Measurements from ENCODE around the gene CAND2.
"Not testable (repeated sequence)": the region's sequence is repeated elsewhere in the genome, so short reads cannot be mapped to it uniquely, and the experiment has no call there.

The CAND2 gene

DNA sequence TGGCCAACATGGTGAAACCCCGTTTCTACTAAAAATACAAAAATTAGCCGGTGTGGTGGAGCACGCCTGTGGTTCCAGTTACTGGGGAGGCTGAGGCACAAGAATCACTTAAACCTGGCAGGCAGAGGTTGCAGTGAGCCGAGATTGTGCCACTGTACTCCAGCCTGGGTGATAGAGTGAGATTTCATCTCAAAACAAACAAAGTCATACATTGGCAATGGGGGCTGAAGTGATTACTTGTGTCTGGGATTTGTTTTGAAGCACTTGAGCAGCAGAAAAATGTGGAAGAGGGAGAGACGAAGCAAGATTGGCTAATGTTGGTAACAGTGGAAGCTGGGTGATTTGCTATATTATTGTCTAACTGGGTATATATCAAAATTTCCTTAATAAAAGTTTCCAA is 24.0 kb upstream of the CAND2 start:
- no peak for DNase-seq

DNA sequence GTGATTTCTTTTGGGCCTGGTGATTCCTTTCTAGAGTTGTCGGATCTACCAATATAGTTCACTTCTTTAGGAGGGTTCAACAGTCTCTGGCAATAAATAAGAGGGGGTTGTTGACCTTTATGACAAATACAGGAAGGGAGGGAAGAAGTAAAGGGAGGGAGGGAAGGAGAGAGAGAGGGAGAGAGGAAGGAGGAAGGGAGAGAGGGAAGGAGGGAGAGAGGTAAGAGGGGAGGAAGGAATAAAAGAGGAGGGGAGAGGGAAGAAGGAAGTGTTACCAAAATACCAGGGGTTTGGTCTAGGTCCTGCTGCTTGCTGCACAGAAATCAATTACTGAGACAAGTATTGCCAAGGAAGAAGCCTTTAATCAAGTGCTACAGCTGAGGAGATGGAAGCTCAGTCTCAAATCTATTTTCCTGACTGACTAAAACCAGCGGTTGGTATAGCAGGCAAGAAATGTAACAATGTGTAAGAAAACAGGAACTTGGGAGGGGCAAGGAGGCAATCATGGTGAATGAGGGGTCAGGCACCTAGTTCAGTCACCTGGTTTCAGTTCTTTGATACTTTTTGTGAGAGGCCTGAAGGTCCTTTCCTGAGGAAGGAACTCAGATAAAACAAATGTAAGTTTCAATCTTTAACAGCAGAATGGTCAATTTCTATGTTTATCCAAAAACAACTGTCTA is 23.3 kb upstream of the CAND2 start:
- no peak for DNase-seq

DNA sequence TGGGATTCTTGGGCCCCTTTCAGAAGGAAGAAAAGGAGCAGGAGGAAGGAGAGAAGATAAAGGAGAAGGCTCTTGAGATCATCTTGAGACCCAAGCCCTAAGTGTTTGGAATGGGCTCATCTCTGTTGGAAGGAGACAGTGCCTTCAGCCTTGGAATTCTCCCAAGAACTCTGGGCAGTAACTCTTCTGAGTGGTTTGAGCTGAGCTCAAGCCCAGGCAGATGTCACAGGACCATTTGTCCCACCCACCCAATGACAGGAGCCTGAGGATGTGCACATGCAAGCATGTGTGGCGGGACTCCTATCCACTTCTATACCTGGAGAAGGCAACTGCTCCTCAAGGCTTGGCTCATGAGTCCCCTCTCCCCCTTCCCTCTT is 22.8 kb upstream of the CAND2 start:
- no peak for DNase-seq

DNA sequence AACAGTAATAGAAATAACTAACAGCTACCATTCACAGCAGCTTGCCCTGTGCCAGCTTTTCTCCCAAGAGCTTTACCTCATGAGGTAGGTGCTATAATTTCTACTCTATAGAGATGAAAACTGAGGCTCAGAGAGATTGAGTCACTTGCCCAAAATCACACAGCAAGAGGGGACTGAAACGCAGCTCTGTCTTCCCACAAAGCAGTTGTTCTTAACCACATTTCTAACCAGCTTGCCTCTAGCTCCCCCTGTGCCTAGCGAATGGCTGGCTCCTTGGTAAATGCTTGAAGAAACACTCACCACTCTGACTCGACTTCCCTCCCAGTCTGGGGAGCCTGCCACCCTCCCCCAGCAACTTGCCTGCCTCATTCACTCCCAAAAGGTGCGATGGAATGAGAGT is 21.9 kb upstream of the CAND2 start:
- no peak for DNase-seq

DNA sequence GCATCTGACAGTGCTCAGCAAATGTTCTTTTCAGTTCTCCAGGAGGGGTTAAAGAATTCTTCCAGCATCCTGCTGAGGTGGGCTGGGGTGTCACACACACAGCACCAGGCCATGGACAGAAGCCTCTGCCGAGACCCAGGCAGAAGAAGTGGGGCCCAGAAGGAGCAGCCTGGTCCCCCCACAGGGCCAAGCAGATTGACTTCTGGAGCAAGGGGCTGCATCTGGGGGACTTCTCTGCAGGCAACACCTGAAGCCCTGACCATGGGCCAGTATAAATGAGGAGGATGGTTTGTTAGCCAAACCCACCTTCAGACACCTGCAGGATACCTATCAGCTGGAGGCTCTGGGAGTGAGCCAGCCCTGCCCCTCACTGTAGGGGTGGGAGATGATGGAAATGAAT is 21.3 kb upstream of the CAND2 start:
- no peak for DNase-seq

DNA sequence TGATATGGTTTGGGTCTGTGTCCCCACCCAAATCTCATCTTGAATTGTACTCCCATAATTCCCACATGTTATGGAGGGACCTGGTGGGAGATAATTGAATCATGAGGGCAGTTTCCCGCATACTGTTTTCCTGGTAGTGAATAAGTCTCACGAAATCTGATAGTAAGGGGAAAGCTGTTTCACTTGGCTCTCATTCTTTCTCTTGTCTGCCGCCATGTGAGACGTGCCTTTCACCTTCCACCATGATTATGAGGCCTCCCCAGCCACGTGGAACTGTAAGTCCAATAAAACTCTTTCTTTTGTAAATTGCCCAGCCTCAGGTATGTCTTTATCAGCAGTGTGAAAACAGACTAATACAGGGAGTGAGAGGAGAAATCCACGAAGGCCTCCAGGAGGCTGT is 20.5 kb upstream of the CAND2 start:
- not testable (repeated sequence) for DNase-seq

DNA sequence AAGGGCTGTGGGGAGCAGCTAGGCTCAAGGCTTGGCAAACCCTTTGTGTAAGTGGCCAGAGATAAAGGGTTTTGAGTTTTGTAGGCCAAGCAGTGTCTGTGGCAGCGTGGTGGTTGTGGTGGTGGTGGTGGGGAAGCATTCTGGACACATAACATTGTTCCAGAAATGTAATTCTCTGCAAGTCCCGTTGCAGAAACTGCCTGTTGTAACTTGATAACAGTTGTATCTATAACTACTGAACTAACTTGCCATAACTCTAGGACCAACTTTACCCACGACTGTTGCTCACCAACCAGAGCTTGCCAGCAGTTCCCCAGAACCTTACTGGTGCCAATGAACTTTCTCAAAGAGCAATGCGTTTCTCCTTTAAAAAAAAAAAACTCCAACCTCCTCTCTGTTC is 19.3 kb upstream of the CAND2 start:
- no peak for DNase-seq

DNA sequence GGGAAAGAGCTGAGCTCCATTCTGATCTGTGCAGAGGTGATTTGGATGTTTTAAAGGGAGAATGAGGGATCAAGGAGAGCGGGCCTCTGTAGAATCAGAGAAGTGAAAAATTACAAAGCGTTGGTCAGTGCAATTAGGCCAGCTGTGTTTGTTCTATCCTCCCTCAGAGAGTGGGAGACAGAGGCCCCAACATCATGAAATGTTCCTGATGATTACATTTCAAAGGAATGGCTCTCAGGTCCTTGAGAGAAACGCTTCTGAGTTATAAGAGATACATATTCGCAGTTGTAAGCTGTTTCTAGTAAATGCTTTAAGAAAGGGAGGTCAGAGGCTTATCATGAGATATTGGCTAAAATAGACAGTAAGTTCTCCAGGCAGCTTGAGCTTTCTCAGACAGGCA is 15.7 kb upstream of the CAND2 start:
- no peak for DNase-seq

DNA sequence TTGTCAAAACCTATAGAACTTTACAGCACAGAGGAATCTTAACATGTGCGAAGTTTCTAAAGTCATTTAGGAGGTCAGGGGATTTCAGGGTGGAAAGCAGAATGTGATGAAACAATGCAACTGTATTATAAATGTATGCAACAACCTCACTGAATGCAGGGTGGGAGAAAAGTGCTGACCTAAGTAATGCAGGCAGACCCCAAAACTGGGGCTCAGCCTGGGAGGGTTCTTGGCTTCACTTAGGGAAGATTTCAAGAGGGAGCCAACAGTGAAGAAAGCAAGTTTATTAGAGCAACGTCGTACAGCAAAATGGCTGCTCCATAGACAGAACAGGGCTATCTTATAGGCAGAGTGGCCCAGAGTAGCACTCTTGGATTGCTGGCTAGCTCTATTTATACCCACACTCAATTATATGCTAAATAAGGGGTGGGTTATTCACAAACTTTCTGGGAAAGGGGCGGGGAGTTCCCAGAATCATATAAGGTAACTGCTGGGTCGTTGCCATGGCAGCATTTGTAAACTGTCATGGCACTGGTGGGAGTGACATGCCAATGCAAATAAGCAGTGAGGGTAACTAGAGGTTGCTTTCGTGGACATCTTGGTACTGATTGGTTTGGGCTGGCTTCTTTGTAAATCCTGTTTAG is 14.2 kb upstream of the CAND2 start:
- DNase-seq: no peak

DNA sequence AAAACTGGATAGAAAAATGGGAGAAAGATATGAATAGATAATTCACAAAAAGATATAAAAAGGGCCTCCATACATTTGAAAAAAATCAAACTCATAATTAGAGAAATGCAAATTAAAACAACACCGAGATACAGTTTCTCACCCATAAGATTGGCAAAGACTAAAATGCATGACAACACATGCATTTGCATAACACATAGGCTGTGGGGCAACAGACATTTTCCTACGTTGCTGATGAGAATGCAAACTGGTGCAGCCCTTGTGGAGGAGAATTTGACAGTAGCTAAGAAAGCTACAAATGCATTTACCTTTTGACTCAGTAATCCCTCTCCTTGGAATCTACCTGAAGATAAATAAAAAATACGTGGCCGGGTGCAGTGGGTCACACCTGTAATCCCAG is 11.4 kb upstream of the CAND2 start:
- DNase-seq: no peak

DNA sequence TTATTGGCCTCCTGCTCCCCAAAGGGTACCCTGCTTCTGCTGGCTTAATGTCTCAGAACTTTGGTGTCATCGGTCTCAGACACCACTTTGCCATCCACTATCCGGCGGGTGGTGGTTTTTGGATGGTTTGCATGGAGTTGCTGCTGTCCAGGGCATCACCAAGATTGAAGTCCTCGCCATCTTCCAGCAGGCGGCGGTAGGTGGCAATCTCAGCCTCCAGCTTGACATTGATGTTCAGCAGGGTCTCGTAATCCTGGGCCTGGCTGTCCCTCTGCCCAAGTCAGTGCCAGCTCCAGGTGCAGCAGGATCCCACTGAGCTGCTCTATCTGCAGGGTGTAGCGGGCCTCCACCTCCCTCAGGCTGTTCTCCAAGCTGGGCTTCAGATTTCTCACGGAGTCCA is 9.1 kb upstream of the CAND2 start:
- not testable (repeated sequence) for DNase-seq

DNA sequence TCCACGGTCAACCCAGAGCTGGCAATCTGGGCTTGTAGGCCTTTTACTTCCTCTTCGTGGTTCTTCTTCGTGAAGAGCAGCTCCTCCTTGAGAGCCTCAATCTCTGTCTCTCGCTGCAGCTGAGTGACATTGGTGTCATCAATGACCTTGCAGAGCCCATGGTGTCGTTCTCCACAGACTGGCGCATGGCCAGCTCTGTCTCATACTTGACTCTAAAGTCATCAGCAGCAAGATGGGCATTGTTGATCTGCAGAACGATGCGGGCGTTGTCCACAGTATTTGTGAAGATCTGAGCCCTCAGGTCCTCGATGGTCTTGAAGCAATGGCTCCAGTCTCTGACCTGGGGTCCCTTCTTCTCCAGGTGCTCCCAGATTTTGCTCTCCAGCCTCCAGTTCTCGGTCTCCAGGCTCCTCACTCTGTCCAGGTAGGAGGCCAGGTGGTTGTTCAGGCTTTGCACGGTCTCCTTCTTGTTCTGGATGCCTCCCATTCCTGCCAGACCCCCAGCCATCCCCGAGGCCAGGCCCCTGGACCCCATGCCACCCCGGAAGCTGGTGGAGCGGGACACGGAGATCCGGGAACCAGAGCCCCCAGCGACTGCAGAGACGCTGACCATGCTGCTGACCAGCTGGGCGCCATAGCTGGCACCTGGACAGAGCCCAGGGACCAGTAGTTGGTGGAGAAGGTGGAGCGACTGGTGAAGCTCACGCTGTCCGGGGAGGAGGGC is 8.4 kb upstream of the CAND2 start:
- DNase-seq: not testable (repeated sequence)

DNA sequence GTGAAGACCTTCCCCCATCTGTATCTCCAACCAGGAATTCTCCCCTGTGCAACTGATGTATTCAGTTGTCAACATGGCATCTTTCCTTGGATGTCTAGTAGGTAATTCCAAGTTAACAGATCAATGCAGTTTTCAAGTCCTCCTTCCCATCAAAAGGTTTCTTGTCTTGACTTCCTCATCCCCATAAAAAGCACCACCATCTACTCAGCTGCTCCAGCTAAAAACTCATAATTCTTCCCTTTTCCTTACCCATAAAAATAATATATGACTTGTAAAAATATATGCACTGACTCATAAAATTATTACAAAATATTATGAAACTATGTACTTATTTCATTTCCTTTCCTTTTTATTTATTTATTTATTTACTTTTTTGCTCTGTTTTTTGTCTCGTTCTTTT is 5.0 kb upstream of the CAND2 start:
- DNase-seq: no peak

DNA sequence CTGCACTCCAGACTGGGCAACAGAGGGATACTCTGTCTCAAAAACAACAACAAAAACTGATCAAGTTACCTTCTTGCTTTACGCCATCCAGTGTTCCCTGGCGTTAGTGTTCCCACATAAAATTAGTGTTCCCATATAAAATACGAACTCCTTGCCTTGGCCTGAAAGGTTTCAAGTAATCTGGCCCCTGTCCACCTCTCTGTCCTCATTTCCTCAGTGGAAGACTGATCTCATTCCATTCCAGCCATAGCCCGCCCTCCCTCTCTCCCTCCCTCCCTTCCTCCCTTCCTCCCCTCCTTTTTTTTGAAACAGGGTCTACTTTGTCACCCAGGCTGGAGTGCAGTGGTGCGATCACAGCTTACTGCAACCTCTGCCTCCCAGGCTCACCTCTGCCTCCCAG is 2.8 kb upstream of the CAND2 start:
- DNase-seq: no peak

DNA sequence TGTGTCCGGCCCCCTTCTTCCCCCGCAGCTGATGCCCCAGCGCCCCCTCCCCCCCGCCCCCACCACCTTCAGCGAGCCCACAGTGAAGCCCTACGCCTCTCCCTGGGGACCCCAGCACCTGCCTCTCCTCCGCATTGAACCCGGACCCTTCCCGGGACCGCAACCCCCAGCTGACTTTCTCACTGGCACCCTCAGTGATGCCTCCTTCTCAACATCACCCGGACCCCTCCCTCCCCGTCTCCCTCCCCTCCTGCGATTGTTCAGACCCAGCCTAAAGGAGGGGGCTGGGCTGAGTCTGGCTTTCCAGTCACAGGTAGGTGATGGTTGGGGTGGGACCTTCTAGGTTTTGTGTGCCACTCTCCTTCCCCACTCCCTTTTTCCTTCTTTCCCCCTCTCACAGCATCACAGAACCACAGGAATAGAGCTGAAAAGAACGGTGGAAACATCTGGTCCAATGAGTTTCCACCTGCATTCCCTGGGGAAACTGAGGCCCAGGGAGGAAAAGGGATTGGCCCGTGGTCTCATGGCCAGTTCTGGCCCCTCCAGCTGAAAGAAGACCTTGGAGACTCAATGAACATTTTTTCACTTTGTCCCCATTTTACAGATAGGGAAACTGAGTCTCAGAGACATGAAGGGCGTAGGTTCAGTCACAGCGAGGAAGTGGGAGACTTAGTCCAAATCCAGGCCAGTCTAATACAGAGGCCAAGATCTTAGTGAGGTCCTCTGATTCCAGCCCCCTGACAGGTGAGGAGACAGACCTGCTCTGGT is 828 bp downstream of the CAND2 start:
- DNase-seq: no peak

DNA sequence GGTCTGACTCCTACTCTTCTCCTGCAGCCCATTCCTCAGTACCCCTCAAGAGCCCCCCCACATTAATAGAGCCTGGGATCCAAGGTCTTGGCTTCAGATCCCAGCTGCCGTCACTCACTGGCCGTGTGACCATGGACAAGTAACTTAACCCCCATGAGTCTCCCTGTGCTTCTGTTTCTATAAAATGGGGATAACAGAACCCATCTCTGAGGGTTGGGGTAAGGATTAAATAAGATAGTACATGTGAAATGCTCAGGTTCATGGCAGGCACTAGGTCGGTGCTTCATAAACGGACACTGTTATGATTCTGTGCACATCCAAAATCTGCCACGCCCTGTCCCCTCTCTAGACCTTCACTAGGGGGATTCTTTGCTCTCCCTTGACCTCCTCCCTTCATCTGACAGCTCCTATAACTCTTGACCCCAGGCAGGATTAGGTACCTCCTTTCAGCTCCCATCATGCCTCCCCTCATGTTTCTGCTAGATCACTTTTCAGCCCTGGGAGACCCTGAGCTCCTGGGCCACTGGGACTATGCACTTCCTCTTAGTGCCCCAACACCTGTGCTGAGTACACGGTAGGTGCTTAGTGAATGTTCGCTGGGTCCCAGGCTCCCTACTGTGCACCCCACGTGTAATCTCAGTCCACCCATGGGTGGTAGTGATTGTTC is 1.5 kb downstream of the CAND2 start:
- DNase-seq: no peak

DNA sequence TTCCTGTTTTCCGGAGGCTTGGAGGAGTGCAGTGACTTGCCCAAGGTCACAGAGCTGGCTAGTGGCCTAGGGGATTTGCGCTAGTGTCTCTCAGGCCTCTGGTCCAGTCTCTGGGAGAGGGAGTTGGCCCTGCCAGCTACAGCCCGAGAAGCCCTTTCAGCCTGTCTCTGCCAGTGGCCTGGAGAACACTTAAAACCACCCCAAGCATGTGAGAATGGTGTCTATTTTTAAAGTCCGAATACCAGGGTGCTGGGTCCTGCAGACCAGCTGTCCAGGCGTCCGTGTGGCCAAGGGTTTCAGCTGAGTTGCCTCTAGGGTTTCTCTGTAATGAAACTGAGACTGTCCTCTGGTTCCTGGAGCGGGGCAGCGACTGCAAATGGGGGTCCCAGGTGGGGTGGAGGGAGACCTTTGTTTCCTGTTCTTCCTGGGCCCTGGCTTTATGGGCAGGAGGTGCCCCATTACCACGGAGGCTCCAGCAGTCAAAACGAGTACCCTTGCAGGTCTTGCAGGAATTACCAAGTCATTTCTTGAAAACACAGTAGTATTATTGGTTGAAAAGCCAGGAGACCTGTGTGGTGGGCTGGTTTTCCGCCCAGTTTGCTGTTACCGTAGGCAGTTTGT is 2.2 kb downstream of the CAND2 start:
- DNase-seq: no peak

DNA sequence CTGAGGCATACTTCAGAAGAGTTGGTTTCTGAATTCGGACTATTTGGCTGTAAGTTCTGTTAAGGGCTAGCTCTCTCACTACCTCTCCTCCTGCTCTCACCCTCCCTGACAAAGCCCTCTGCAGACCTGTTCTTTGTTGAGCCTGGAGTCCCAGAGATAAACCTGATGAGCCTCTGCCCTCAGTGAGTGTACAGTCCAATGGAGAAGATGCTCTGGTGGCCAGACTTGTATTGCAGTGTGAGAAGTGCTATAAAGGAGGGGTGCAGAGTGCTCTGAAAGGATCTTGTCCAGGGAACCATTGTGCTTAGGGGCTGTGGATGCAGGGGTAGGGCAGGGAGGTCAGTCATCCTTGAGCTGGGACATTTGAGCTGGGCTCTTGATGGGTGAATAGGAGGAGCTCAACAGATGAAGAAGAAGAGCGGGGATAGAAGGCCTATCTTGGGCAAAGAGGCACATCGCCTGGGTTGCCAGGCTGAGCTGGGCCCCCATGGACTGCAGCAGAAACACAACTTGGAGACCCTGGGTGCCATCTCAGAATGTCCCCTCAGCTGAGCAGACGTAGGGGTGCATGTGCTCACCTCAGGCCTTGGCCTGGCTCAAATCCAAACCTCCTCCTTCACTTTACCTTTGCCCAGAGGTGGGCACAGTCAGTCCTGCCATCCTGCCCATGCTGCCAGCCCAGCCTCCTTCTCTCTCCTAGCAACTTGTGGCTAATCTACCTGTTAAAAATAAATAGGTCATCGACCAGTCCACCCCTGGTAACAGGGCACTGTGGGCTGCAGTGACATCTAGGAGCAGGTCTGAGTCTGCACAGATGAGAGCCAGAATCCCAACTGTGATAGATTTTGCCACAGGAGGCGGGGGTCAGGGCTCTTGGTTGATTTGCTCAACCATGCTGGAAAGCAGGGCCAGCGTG is 3.3 kb downstream of the CAND2 start:
- no peak for DNase-seq

DNA sequence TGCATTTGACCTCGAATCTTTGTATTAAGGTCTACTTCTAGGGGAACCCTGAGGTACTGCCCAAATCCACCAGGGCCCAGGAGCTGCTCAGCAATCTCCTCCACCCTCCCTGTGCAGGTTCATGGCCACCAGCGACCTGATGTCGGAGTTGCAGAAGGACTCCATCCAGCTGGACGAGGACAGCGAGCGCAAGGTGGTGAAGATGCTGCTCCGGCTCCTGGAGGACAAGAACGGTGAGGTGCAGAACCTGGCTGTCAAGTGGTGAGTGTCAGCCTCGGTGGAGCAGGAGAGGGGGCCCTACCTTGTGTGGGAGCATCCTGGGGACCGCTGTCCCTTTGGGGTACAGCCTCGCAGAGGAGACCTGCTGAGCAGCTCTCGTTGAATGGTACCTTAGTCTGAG is 6.9 kb downstream of the CAND2 start:
- no peak for DNase-seq

DNA sequence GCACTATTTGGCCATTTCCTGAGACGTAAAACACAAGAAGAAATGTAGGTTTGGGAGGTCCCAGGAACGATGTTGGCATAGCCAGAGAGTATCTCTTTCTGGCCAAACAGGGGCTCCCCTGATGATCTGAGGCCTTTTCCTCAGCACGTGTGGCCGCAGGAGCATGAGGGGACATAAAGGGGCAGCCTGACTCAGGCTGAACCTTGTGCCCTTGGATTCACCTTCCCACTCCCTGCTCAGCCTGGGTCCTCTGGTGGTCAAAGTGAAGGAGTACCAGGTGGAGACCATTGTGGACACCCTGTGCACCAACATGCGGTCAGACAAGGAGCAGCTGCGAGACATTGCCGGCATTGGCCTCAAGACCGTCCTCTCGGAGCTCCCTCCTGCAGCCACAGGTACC is 10.6 kb downstream of the CAND2 start:
- no peak for DNase-seq

DNA sequence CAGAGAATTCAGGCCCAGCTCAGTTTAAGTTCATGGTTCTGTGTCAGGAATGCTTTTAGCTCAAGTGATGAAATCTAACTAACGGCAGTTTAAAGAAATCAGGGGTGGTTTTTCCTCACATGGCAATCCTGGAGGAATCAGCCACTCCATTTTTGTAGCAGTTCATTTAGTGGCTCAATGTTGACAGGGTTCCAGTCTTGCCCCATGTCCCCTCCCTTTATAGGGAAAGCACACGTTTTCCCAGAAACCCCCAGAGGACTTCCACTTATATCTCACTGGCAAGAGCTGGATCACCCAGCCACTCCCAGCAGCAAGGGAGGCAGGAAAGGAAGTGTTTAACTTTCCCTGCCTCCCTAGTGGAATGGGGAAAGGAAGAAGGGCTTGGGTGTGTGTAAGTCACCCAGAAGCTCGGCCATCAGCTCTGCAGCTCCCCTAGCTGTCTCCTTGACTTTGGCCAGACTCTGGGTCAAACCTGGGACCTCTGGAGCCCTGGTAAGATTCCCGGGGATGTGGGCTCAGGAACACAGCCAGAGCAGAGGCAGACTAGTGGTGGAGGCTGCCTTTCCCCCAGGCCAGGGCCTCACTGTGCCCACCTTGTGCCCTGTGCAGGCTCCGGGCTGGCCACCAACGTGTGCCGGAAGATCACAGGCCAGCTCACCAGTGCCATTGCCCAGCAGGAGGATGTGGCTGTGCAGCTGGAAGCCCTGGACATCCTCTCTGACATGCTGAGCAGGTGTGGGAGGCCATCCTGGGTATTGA is 11.3 kb downstream of the CAND2 start:
- DNase-seq: no peak

Data from NCI-H187 treated with DMSO at 0.1 percent for 48 hours (cell line).